CD4-positive, CD25-positive, alpha-beta regulatory T cell (primary cell): ENCODE measurements around the gene MST1. TPM values are rescaled to one million over a fixed set of nuclear protein-coding genes. Genes with fewer than 3 reads are reported as not detected.

Source experiments
- ATAC-seq, 2 donors: fragments of 150-1000 bp; cut with Tn5 transposase; one replicate each; pipeline ENCODE4 v1.10.0; 2021; ENCODE audit warnings: low read depth in 2 of 2, moderate number of reproducible peaks in 2 of 2, moderate library complexity in 1 of 2
- DNase-seq, 3 donors: peaks; one replicate each; pipeline versions ENCODE4 v3.0.0 to v3.0.0-alpha.2; 2012 to 2022; ENCODE audit warnings: mixed read lengths in 1 of 3
- H3K27ac ChIP-seq: one replicate; pipeline ENCODE4 v1.7.0; 2013; ENCODE audit warnings: mild to moderate bottlenecking, low read length; ENCODE audit not compliant: insufficient read depth, poor library complexity, severe bottlenecking
- H3K27me3 ChIP-seq: one replicate; pipeline ENCODE4 v1.7.0; 2013; ENCODE audit warnings: low read length; ENCODE audit not compliant: control insufficient read depth, insufficient read depth
- H3K36me3 ChIP-seq: one replicate; pipeline ENCODE4 v1.7.0; 2013; ENCODE audit warnings: mild to moderate bottlenecking, low read length, moderate library complexity; ENCODE audit not compliant: control insufficient read depth, insufficient read depth
- H3K4me1 ChIP-seq: 2 replicates; pipeline ENCODE4 v1.7.0; 2013; ENCODE audit warnings: mild to moderate bottlenecking, low read length; ENCODE audit not compliant: insufficient read depth, control insufficient read depth, poor library complexity, severe bottlenecking
- H3K4me3 ChIP-seq: one replicate; pipeline ENCODE4 v1.7.0; 2013; ENCODE audit warnings: low read depth, mild to moderate bottlenecking, low read length, moderate library complexity
- H3K9me3 ChIP-seq, 2 experiments: 1 replicate in 1 of 2; 2 replicates in 1 of 2; pipeline ENCODE4 v1.7.0; 2013; ENCODE audit warnings: low read length in 2 of 2, mild to moderate bottlenecking in 1 of 2, moderate library complexity in 1 of 2; ENCODE audit not compliant: control insufficient read depth in 2 of 2
- H3K27ac Mint-ChIP-seq, 3 donors: one replicate each; pipeline ENCODE4 v1.8.0; 2020 to 2022; ENCODE audit warnings: mild to moderate bottlenecking in 3 of 3, mixed read lengths in 3 of 3, moderate library complexity in 2 of 3
- H3K27me3 Mint-ChIP-seq: one replicate; pipeline ENCODE4 v1.8.0; 2022; ENCODE audit warnings: mild to moderate bottlenecking, mixed read lengths
- H3K36me3 Mint-ChIP-seq: one replicate; pipeline ENCODE4 v1.8.0; 2020; ENCODE audit warnings: mixed read lengths
- H3K4me1 Mint-ChIP-seq, 4 donors: one replicate each; pipeline ENCODE4 v1.8.0; 2020 to 2022; ENCODE audit warnings: mixed read lengths in 4 of 4, mild to moderate bottlenecking in 1 of 4
- H3K4me3 Mint-ChIP-seq, 4 donors: one replicate each; pipeline ENCODE4 v1.8.0; 2020 to 2022; ENCODE audit warnings: mild to moderate bottlenecking in 4 of 4, mixed read lengths in 4 of 4, moderate library complexity in 3 of 4
- H3K9me3 Mint-ChIP-seq, 7 donors: one replicate each; pipeline ENCODE4 v1.8.0; 2020 to 2022; ENCODE audit warnings: mixed read lengths in 7 of 7, mild to moderate bottlenecking in 3 of 7, moderate library complexity in 2 of 7
- polyA plus RNA-seq, 4 donors: library from polyadenylated mRNA; unstranded; fragments of 300-500 nt; fragmentation: Illumina TruSeq; gene quantifications; one replicate each; pipeline ENCODE4 v1.2.3, GENCODE V29; 2021
- total RNA-seq: library from RNA; stranded (reverse); gene quantifications from one replicate; pipeline ENCODE4 v1.2.3, GENCODE V29; 2022

Gene MST1
- total and polyA plus RNA-seq, 5 donors from 2014 or later, result 0.76 to 4.1 (median 1.1) TPM

GRCh38 chr3:49727154-49727923, 38.1 kb upstream of the MST1 start:
- Mint-ChIP-seq H3K36me3 (peaks cover 7% of the 10 kb centered on the region), H3K4me1 (peaks cover 0 to 21% (median 10%) of the 10 kb centered on the region in 4 donors), H3K9me3 (no peaks in the 10 kb centered on the region), H3K27ac (no peak overlapping the region), H3K4me3 (peak overlapping the region in 1 of 4 donors; percentile 29), H3K27me3 (no peaks in the 10 kb centered on the region)
- H3K27me3 ChIP-seq, result no peaks in the 10 kb centered on the region
- no peaks in the 10 kb centered on the region for H3K9me3 ChIP-seq
- ATAC-seq (no peak), DNase-seq (no peak)
- H3K4me3 ChIP-seq, result no peak overlapping the region
- H3K36me3 ChIP-seq, result peaks cover 31% of the 10 kb centered on the region
- H3K4me1 ChIP-seq, result peaks cover 17% of the 10 kb centered on the region
- no peak overlapping the region for H3K27ac ChIP-seq

- Histone ChIP-seq H3K27me3 (no peaks in the 10 kb centered on the region), H3K9me3 (no peaks in the 10 kb centered on the region), H3K36me3 (peaks cover 26% of the 10 kb centered on the region), H3K4me3 (no peak overlapping the region), H3K4me1 (peaks cover 17% of the 10 kb centered on the region), H3K27ac (peak overlapping the region; percentile 96)
- ATAC-seq (no peak), DNase-seq (no peak)
- no peaks in the 10 kb centered on the region for H3K9me3 Mint-ChIP-seq
- H3K4me3 Mint-ChIP-seq, result peak overlapping the region in 1 of 4 donors; percentile 69
- H3K27me3 Mint-ChIP-seq, result no peaks in the 10 kb centered on the region
- H3K4me1 Mint-ChIP-seq, result peaks cover 0 to 29% (median 11%) of the 10 kb centered on the region in 4 donors
- no peak overlapping the region for H3K27ac Mint-ChIP-seq
- H3K36me3 Mint-ChIP-seq, result peaks cover 2% of the 10 kb centered on the region
Observed at GRCh38 chr3:49725906-49726681, 36.8 kb upstream of the MST1 start.

- H3K27me3 ChIP-seq, result no peaks in the 10 kb centered on the region
- H3K36me3 ChIP-seq, result peaks cover 26% of the 10 kb centered on the region
- no peaks in the 10 kb centered on the region for H3K9me3 Mint-ChIP-seq
- peaks cover 21% of the 10 kb centered on the region for H3K4me1 ChIP-seq
- peak overlapping the region; percentile 96 for H3K27ac ChIP-seq
- H3K4me3 ChIP-seq, result peak overlapping the region; percentile 72
- DNase-seq (peak in 2 of 3 donors; percentile 35 to 54), ATAC-seq (no peak)
- H3K36me3 Mint-ChIP-seq, result no peaks in the 10 kb centered on the region
- H3K27ac Mint-ChIP-seq, result peak overlapping the region; percentile 89 to 94 (median 94)
- no peaks in the 10 kb centered on the region for H3K9me3 ChIP-seq
- H3K4me1 Mint-ChIP-seq, result peaks cover 0 to 43% (median 16%) of the 10 kb centered on the region in 4 donors
- H3K4me3 Mint-ChIP-seq, result peak overlapping the region; percentile 92 to 97 (median 96)
- H3K27me3 Mint-ChIP-seq, result no peaks in the 10 kb centered on the region
Observed at GRCh38 chr3:49724586-49724985, 35.3 kb upstream of the MST1 start.

- Histone ChIP-seq H3K36me3 (peaks cover 26% of the 10 kb centered on the region), H3K4me3 (peak within 1 kb of the TSS; percentile 74), H3K27me3 (no peaks in the 10 kb centered on the region), H3K27ac (peak within 1 kb of the TSS; percentile 96), H3K9me3 (no peaks in the 10 kb centered on the region), H3K4me1 (peaks cover 25% of the 10 kb centered on the region)
- Mint-ChIP-seq H3K4me1 (peaks cover 0 to 49% (median 19%) of the 10 kb centered on the region in 4 donors), H3K27me3 (no peaks in the 10 kb centered on the region), H3K9me3 (no peaks in the 10 kb centered on the region), H3K4me3 (peak within 1 kb of the TSS; percentile 92 to 97 (median 96)), H3K27ac (peak within 1 kb of the TSS; percentile 89 to 97 (median 94)), H3K36me3 (no peaks in the 10 kb centered on the region)
- ATAC-seq (peak; percentile 82 to 83), DNase-seq (peak; percentile 89 to 96 (median 89))
Observed at GRCh38 chr3:49723628-49724551, 34.6 kb upstream of the MST1 start, which contains the start of gene GMPPB. Gene GMPPB, minus strand, starts transcription at chr3:49723951. Its CDS starts 225 bp downstream, at chr3:49723726.

GRCh38 chr3:49723296-49723627, 34.0 kb upstream of the MST1 start:
- no peaks in the 10 kb centered on the region for H3K9me3 Mint-ChIP-seq
- Histone ChIP-seq H3K4me1 (peaks cover 31% of the 10 kb centered on the region), H3K27ac (peak overlapping the region; percentile 96), H3K4me3 (peak overlapping the region; percentile 74), H3K9me3 (no peaks in the 10 kb centered on the region), H3K27me3 (no peaks in the 10 kb centered on the region), H3K36me3 (peaks cover 26% of the 10 kb centered on the region)
- peaks cover 0 to 54% (median 23%) of the 10 kb centered on the region in 4 donors for H3K4me1 Mint-ChIP-seq
- no peaks in the 10 kb centered on the region for H3K27me3 Mint-ChIP-seq
- no peaks in the 10 kb centered on the region for H3K36me3 Mint-ChIP-seq
- ATAC-seq, result peak in 1 of 2 donors; percentile 12
- H3K4me3 Mint-ChIP-seq, result peak overlapping the region; percentile 92 to 97 (median 96)
- H3K27ac Mint-ChIP-seq, result peak overlapping the region; percentile 89 to 97 (median 94)
- peak; percentile 56 to 83 (median 61) for DNase-seq

GRCh38 chr3:49722896-49723295, 33.6 kb upstream of the MST1 start:
- peak overlapping the region; percentile 89 to 97 (median 94) for H3K27ac Mint-ChIP-seq
- H3K4me3 ChIP-seq, result peak overlapping the region; percentile 74
- H3K9me3 Mint-ChIP-seq, result no peaks in the 10 kb centered on the region
- no peak for ATAC-seq
- H3K27ac ChIP-seq, result peak overlapping the region; percentile 96
- H3K4me3 Mint-ChIP-seq, result peak overlapping the region; percentile 92 to 97 (median 96)
- H3K4me1 Mint-ChIP-seq, result peaks cover 0 to 54% (median 23%) of the 10 kb centered on the region in 4 donors
- no peak for DNase-seq
- no peaks in the 10 kb centered on the region for H3K27me3 ChIP-seq
- peaks cover 31% of the 10 kb centered on the region for H3K4me1 ChIP-seq
- peaks cover 22% of the 10 kb centered on the region for H3K36me3 ChIP-seq
- H3K36me3 Mint-ChIP-seq, result no peaks in the 10 kb centered on the region
- no peaks in the 10 kb centered on the region for H3K27me3 Mint-ChIP-seq
- no peaks in the 10 kb centered on the region for H3K9me3 ChIP-seq
